ENCODE measurements around the gene FGF8.

DNA sequence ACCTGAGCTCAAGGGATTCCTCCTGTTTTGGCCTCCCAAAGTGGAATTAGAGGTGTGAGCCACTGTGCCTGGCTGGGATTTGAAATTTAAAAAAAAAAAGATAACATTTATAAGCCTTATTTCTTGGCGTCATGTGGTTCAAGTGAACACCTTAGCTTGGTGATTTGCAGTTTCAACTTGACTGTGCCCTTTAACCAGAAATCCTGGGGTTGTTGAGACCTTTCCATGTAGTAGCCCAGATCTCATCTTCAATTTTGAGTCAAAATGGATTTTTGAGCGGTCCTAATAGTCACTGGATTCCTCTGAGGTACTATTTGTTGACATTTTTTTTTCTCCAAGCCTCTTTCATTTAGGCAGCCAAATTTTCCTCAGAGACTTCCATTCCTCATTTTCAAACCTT, 51.5 kb downstream of the FGF8 start:
- no peak for TF ChIP-seq POLR2A (IDR thresholded peaks at IDR 0.05)
- TF ChIP-seq, protein P1, sequence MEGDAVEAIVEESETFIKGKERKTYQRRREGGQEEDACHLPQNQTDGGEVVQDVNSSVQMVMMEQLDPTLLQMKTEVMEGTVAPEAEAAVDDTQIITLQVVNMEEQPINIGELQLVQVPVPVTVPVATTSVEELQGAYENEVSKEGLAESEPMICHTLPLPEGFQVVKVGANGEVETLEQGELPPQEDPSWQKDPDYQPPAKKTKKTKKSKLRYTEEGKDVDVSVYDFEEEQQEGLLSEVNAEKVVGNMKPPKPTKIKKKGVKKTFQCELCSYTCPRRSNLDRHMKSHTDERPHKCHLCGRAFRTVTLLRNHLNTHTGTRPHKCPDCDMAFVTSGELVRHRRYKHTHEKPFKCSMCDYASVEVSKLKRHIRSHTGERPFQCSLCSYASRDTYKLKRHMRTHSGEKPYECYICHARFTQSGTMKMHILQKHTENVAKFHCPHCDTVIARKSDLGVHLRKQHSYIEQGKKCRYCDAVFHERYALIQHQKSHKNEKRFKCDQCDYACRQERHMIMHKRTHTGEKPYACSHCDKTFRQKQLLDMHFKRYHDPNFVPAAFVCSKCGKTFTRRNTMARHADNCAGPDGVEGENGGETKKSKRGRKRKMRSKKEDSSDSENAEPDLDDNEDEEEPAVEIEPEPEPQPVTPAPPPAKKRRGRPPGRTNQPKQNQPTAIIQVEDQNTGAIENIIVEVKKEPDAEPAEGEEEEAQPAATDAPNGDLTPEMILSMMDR (IDR thresholded peaks at IDR 0.05) = no peak
- no peak for TF ChIP-seq EP300 (IDR thresholded peaks at IDR 0.05)
